Hematopoietic multipotent progenitor cell treated with erythropoietin and hydrocortisone succinate and interleukin-3 and kit ligand, for 15 days (in vitro differentiated cells): ENCODE results near the gene KIF4B.
"Not testable (repeated sequence)": the region's sequence is repeated elsewhere in the genome, so short reads cannot be mapped to it uniquely, and the experiment has no call there.

Experiments used
- DNase-seq: peaks from one replicate; pipeline ENCODE4 v3.0.0-alpha.2; 2015; ENCODE audit warnings: low spot score

KIF4B gene, protein sequence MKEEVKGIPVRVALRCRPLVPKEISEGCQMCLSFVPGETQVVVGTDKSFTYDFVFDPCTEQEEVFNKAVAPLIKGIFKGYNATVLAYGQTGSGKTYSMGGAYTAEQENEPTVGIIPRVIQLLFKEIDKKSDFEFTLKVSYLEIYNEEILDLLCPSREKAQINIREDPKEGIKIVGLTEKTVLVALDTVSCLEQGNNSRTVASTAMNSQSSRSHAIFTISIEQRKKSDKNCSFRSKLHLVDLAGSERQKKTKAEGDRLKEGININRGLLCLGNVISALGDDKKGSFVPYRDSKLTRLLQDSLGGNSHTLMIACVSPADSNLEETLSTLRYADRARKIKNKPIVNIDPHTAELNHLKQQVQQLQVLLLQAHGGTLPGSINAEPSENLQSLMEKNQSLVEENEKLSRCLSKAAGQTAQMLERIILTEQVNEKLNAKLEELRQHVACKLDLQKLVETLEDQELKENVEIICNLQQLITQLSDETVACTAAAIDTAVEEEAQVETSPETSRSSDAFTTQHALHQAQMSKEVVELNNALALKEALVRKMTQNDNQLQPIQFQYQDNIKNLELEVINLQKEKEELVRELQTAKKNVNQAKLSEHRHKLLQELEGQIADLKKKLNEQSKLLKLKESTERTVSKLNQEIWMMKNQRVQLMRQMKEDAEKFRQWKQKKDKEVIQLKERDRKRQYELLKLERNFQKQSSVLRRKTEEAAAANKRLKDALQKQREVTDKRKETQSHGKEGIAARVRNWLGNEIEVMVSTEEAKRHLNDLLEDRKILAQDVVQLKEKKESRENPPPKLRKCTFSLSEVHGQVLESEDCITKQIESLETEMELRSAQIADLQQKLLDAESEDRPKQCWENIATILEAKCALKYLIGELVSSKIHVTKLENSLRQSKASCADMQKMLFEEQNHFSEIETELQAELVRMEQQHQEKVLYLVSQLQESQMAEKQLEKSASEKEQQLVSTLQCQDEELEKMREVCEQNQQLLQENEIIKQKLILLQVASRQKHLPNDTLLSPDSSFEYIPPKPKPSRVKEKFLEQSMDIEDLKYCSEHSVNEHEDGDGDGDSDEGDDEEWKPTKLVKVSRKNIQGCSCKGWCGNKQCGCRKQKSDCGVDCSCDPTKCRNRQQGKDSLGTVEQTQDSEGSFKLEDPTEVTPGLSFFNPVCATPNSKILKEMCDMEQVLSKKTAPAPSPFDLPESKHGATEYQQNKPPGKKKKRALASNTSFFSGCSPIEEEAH

GRCh38 chr5:155013526-155013925 is at the start of gene KIF4B:
KIF4B (plus strand) TSS chr5:155013755; CDS start chr5:155013860, 105 bp downstream.
- no peak for DNase-seq

DNA sequence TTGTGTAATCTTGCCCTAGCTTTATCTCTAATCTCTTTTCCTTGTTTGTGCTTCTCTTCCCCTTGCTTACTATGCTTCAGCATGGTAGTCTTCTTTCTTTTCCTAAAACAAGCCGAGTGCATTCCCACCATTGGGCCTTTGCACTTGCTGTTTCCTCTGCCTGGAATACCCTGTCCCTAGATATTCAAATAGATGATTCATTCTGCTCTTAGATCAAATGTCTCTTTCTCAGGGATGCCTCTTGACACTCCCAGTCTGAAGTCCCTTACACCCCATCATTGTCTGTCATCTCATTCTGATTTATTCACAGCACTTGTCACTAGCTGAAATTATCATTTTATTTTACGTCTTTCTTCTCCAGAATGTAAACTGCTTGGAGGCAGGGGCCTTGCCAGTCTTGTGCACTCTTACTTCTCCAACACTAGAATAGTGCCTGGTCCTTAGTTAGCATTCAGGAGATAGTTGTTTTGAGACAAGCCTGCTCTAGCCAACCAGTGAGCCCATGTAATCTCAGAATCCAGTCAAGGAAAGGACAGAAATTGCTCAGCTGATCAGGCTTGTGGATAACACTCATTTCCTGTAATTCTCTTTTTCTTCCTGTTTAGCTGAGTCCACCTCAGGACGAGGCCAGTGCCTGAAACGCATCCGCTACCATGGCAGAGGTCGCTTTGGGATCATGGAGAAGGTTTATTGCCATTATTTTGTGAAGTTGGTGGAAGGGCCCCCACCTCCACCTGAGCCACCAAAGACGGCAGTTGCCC is 47.3 kb upstream of the KIF4B start:
- DNase-seq = no peak

DNA sequence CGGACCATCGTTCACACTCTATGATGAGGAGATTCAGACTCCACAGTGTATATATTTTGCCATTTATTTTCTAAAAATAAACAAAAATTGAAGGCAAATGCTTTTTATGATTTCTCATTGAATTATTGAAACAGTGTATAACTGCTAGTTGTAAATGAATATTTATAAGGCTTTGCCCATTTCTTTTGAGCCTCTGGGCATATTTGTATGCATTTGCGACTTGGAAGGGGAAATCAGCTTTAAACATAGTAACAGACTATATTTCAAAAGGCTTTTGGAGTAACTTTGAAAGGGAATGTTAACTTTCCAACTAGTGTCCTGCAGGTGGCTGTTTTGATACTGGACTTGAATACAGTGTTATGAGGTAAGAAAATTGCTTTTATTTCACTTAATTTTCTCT is 46.7 kb upstream of the KIF4B start:
- no peak for DNase-seq

GRCh38 chr5:154967421-154968024 is 46.0 kb upstream of the KIF4B start:
- DNase-seq = no peak

DNA sequence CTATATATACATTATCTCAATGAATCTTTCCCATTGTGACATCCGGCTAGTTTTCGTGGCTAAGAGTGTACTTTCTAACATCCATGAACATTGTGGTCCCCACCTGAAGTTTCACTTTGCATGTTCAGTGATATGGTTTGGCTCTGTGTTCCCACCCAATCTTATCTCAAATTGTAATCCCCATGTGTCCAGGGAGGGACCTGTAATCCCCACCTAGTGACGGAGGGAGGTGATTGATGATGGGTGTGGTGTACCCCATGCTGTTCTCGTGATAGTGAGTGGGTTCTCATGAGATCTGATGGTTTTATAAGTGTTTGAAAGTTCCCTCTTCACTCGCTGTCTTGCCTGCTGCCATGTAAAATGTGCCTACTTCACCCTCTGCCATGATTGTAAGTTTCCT is 44.6 kb upstream of the KIF4B start:
- DNase-seq = no peak

GRCh38 chr5:154970759-154971158 is 42.8 kb upstream of the KIF4B start:
- DNase-seq = no peak

DNA sequence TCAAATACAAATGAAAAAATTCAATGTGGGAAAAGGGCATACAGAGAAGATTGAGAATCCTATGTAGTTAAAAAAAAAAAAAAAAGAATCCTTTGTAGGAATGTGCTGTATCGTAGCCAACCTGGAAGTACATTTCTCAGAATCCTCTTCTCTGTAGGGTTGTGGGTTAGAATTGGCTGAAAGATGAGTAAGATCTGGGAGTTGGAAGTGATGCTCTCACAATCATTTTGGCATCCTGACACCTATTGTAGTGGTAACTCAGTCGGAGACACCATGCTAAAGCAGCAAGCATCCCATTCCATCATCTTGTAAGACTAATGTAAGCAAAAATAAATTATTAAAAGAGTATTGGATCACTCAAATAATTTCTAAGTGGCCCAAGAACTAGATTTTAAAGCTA is 42.1 kb upstream of the KIF4B start:
- no peak for DNase-seq

DNA sequence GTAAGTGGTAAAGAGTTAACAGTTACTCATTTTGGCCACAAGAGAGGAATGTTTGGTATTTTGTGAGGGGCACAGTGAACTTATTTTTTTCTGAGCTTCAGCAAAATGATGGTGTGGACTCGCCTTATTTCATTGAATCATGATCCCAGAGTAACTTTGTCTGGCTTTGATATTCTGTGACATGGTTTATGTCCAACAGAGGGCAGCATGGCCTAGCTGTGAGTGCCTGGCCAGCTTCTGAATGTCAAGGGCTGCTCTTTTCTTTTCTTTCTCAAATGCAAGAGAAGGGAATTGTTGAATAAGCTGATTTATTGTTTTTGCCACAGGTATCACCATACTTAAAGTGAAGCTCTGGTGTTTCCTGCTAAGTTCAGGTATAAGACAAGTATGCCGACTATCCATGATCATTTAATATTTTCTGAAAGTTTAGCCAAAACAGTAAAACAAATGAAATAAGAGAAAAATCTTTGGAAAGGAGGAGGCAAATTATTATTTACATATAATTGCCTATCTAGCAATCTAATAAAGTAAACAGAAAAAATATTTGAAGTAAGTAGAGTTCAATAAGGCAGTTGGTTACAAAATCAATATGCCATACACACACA is 41.0 kb upstream of the KIF4B start:
- DNase-seq = peak; percentile 24

DNA sequence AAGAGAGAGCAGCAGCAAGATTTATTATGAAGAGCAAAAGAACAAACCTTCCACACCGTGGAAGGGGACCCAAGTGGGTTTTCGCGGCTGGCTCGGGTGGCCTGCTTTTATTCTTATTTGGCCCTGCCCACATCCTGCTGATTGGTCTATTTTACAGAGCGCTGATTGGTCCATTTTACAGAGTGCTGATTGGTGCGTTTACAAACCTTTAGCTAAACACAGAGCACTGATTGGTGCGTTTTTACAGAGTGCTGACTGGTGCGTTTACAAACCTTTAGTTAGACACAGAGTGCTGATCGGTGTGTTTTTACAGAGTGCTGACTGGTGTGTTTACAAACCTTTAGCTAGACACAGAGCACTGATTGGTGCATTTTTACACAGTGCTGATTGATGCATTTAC is 37.5 kb upstream of the KIF4B start:
- DNase-seq = not testable (repeated sequence)

- no peak for DNase-seq
Measured at GRCh38 chr5:154977409-154977808, 36.1 kb upstream of the KIF4B start.

- not testable (repeated sequence) for DNase-seq
Measured at GRCh38 chr5:154978294-154978693, 35.3 kb upstream of the KIF4B start.

DNA sequence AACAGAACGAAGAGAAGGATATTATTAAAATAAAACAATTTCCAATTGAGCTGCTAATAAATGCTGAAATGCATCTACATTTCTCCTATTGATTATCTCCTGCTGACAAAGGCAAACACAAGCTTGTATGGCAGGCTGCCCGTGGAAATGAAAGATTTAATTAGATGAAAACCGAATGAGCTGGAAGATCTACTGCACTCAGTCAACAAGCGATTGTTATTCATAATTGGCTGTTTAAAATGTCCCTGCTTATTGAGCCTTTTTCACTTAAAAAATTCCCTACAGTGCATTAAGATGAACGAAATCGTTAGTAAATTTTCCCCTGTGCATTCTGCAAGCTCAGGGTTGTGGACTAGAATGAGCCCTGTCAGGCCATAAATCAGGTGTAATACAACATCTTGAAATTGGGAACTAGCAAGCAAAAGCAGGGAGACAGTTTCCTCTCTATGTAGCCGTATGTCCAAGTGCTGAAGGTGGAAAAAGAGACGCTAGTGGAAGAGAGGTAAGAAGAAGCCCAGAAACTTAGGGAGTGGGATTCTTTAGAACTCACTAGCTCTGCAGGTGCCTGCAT is 28.5 kb upstream of the KIF4B start:
- no peak for DNase-seq

GRCh38 chr5:154986151-154986550 is 27.4 kb upstream of the KIF4B start:
- DNase-seq = no peak

- DNase-seq = no peak
Measured at GRCh38 chr5:154989626-154990025, 23.9 kb upstream of the KIF4B start.

DNA sequence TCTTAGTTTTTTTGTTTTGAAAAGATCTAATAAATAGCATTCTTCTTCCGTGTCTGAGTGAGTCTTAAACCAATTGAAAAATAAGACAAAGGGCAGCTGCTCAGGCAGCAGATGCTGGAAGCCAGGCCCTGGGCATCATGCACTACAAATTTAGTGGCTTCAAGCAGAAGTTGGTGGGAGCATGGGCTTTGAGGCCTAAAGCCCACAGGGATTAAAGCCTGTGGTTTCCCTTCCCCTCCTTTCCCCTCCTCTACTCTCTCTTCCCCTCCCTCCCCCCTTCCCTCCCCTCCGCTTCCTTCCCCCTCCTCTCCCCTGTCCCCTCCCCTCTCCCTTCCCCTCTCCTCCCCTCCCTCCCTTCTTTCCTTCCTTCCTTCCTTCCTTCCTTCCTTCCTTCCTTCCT is 20.1 kb upstream of the KIF4B start:
- no peak for DNase-seq

DNA sequence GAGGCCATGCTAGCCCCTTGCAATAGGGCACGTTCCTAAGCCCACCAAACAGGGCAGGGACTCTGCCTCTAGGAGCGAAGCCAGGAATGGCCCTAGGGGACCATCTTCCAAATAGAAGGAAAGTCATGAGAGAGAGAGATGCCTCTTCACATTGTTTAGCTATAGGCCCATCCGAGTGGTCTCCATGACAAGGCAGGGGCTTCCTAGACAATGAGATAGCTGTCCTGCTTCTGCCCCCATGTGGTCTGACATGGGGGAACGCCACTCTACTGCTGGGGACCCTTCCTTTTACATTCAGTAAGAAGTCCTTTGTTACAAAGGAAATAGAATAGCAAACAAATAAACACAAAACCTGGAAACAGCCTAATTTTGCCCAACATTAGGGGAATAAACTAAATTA is 17.9 kb upstream of the KIF4B start:
- no peak for DNase-seq

DNA sequence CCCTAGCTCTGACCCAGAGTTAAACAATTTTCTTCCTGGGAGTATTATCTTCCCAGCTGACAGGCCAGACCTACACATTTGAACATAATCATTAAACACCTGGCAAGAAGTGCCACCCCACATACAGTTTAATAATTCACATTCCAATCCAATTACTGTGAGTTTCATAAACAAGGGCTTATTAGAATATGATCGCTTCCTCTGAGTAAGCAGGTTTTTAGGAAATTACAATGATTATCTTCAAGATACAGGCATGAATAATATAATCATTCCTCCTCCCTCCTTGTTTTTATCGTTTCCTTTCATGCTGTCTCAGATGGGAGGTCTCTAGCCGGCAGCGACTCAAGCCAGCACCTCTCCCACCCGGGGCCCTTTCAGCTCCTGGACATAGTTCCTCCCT is 15.8 kb upstream of the KIF4B start:
- DNase-seq = no peak

DNA sequence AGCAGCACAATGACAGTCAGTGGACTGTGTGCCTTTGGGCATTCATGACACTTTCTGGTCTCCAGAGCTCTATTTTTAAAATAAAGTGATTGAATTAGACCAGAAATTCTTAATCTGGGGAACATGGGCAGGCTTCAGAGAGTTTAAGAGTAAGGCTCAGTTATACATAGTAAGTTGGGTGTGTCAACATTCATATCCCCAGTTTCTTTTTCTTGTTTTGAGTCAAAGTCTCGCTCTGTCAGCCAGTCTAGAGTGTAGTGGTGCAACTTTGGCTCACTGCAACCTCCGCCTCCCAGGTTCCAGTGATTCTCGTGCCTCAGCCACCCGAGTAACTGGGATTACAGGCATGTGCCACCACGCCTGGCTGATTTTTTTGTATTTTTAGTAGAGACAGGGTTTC is 13.7 kb upstream of the KIF4B start:
- no peak for DNase-seq

- no peak for DNase-seq
Measured at GRCh38 chr5:155001523-155001922, 12.0 kb upstream of the KIF4B start.

DNA sequence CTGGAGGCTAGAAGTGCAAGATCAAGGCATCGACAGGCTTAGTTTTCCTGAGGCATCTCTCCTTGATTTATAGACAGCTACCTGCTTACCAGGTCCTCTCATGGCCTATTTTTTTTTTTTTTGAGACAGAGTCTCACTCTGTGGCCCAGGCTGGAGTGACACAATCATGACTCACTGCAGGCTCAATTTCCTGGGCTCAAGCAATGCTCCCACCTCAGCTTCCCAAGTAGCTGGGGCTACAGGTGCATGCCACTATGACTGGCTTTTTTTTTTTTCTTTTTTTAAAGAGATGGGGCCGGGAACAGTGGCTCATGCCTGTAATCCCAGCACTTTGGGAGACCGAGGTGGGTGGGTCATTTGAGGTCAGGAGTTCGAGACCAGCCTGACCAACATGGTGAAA is 10.8 kb upstream of the KIF4B start:
- DNase-seq = not testable (repeated sequence)
